ENCODE measurements around the gene CHN2.
"Not testable (repeated sequence)": the region's sequence is repeated elsewhere in the genome, so short reads cannot be mapped to it uniquely, and the experiment has no call there.

CHN2 gene

GRCh38 chr7:29496355-29497020 is 301.9 kb downstream of the CHN2 start:
- DNase-seq (ENCODE audit: low read depth): no peak

DNA sequence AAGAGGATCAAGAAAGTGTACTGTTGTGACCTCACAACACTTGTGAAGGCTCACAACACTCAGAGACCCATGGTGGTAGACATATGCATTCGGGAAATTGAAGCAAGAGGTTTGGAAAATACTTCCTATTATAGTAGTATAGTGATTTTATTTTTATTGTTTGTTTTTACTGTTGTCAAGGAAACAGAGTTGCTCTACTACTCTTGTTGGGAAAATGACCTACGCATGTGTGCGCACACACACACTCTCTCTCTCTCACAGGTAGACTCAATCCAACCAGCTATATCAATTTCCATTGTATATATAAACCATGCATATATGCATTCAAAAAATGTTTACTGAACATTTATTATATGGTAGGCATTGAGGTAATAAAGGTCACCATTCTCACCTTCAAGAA is 305.4 kb downstream of the CHN2 start:
- DNase-seq (ENCODE audit: low read depth): no peak

- no peak for DNase-seq (ENCODE audit: low read depth)
Measured at GRCh38 chr7:29500719-29501118, 306.1 kb downstream of the CHN2 start.

- DNase-seq (ENCODE audit: low read depth): no peak
Measured at GRCh38 chr7:29502133-29502532, 307.6 kb downstream of the CHN2 start.

DNA sequence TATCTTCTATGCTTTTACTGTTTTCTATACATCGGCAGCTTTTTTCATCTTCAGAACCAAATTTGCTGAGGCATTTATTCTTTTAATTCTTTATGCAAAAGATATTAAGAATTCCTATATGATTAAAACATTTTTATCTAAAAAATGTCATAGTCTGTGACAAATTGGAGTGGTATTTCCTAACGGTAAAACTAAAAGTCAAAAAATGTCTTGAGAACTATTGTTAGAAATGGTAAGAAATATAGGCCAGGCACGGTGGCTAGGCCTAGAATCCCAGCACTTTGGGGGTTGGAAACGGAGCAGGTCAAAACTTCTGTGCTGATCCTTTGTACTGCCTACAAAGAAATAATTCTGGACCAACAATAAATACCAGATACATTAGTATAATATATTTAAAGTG is 311.4 kb downstream of the CHN2 start:
- no peak for DNase-seq (ENCODE audit: low read depth)

- no peak for DNase-seq (ENCODE audit: low read depth)
Measured at GRCh38 chr7:29508608-29509007, 314.0 kb downstream of the CHN2 start.

DNA sequence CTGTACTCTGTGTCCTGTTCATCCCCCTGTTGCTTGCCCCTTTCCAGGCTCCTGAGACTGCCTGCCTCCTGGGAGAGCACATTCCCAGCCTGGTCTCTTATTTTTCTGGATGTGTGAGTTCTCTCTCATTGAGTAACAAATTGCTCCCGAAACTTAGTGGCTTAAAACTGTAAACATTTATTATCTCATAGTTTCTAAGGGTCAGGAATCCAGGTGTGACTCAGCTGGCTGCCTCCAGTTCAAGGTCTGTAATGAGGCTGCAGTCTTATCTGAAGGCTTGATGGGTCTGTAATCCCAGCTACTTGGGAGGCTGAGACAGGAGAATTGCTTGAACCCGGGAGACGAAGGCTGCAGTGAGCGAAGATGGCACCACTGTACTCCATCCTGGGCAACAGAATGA is 315.5 kb downstream of the CHN2 start:
- no peak for DNase-seq (ENCODE audit: low read depth)

DNA sequence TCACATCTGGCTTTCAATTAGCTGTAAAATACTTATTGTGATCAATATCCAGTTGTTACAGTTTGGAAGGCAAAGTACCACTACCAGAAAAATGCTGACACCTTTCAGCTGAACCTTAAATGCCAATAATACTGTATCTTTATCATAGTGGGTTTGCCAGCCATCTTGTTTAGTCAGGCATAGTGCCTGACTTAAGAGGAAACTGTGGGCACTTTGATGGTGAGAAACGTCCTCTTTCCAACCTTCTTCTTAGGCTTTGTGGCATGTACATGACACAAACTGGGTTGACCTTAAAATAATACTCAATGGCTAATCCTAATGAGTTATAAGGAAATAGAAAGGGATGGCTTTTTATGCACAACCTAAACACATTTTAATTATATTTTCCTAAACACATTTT is 316.8 kb downstream of the CHN2 start:
- no peak for DNase-seq (ENCODE audit: low read depth)

DNA sequence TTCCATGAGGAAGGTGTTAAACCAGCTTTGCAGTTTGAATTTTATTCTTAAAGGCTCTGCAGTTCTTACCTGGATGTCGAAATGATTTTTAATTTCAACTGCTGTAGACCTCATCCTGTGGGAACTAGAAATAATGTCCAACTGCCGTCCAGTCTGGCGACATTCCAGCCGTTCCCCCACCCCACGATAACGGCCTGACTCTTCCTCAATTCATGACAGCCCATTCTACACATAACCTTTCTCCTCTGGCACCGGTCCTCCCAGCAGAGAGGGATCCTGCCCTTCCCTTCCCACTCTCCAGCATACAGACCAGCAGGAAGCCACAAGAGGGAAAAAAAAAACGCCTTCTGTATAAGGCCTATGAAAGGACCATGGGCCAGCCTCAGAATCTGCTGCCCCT is 317.3 kb downstream of the CHN2 start:
- DNase-seq (ENCODE audit: low read depth): no peak

GRCh38 chr7:29516491-29516890 is 321.9 kb downstream of the CHN2 start:
- no peak for DNase-seq (ENCODE audit: low read depth)

DNA sequence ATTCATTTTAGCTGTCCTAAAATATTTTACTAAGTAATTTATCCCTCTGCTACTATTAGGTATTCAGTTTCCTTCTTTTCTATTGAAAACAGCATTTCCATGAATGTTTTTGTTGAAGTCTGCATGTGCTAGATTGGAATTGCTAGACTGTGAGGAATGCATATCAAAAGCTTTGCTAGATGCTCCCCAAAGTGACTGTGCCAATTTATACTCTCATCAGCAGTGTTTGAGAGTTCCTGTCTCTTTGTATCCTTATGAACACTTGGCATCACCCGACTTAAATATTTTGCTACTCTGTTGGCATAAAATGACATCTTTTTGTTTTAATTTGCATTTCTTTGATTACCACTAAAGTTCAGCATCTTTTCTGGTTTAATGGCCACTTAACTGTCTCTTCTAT is 324.0 kb downstream of the CHN2 start:
- DNase-seq (ENCODE audit: low read depth): no peak

GRCh38 chr7:29523728-29524127 is 329.2 kb downstream of the CHN2 start:
- no peak for DNase-seq (ENCODE audit: low read depth)

- no peak for DNase-seq (ENCODE audit: low read depth)
Measured at GRCh38 chr7:29527505-29528108, 333.0 kb downstream of the CHN2 start.

- DNase-seq (ENCODE audit: low read depth): not testable (repeated sequence)
Measured at GRCh38 chr7:29528526-29528925, 334.0 kb downstream of the CHN2 start.

All from ELR (cell line).